Heart right ventricle (tissue), 16 donors: ENCODE results near the gene METTL26. TPM values are rescaled to one million over a fixed set of nuclear protein-coding genes. Genes with fewer than 3 reads are reported as not detected.

Experiments
- ATAC-seq, 8 donors: fragments of 200-7000 bp; cut with Tn5 transposase; one replicate each; pipeline ENCODE4 v1.9.1; 2020; ENCODE audit warnings: mild to moderate bottlenecking in 8 of 8, moderate library complexity in 8 of 8, moderate number of reproducible peaks in 1 of 8
- DNase-seq, 2 donors: peaks; one replicate each; pipeline ENCODE4 v3.0.0-alpha.2; 2020
- H3K27ac ChIP-seq, 10 donors: fragments of 200-600 bp; sonication (generic) in 2 of 10; one replicate each; pipeline versions ENCODE4 v1.5.0 to v1.8.0; 2020 to 2022; ENCODE audit warnings: mild to moderate bottlenecking in 3 of 10
- H3K27me3 ChIP-seq, 7 donors: fragments of 200-600 bp; one replicate each; pipeline ENCODE4 v1.8.0; 2021 to 2022; ENCODE audit warnings: mild to moderate bottlenecking in 2 of 7
- H3K36me3 ChIP-seq, 9 donors: fragments of 200-600 bp; sonication (generic) in 1 of 9; one replicate each; pipeline versions ENCODE4 v1.5.0 to v1.8.0; 2020 to 2022; ENCODE audit warnings: mild to moderate bottlenecking in 2 of 9
- H3K4me1 ChIP-seq, 9 donors: fragments of 200-600 bp; sonication (generic) in 1 of 9; one replicate each; pipeline versions ENCODE4 v1.5.0 to v1.8.0; 2020 to 2022; ENCODE audit warnings: mild to moderate bottlenecking in 4 of 9
- H3K4me3 ChIP-seq, 10 donors: fragments of 200-600 bp; sonication (generic) in 2 of 10; one replicate each; pipeline versions ENCODE4 v1.5.0 to v1.8.0; 2020 to 2022; ENCODE audit warnings: mild to moderate bottlenecking in 7 of 10, moderate library complexity in 2 of 10
- H3K9me3 ChIP-seq, 11 donors: fragments of 200-600 bp in 10 of 11; sonication (generic) in 2 of 11; one replicate each; pipeline versions ENCODE4 v1.5.0 to v1.8.0; 2013 to 2022; ENCODE audit warnings: mild to moderate bottlenecking in 2 of 11, control low read depth in 1 of 11, moderate library complexity in 1 of 11
- CTCF ChIP-seq, 9 donors: fragments of 200-600 bp; sonication (generic) in 2 of 9; IDR thresholded peaks; one replicate each; pipeline versions ENCODE4 v1.5.0 to v1.8.0; 2021 to 2022; ENCODE audit warnings: antibody characterized with exemption in 9 of 9, mild to moderate bottlenecking in 5 of 9, moderate library complexity in 1 of 9
- WGBS, 2 donors: extraction: QIAGEN DNeasy Blood & Tissue Kit; methylation state at CpG; one replicate each; pipeline ENCODE4 v1.1.7; 2013; ENCODE audit warnings: inconsistent platforms in 1 of 2; 5-methylcytosine and 5-hydroxymethylcytosine counted together
- intact Hi-C, 10 donors: fragments of 100-400 bp; cut with DNase I; formaldehyde crosslinking; loops; one replicate each; pipeline versions ENCODE4 v1.11.1 to v1.14.2; 2022
- polyA plus RNA-seq, 2 donors: library from polyadenylated mRNA; stranded (reverse); fragments of 200-250 nt; gene quantifications; one replicate each; pipeline ENCODE4 v1.2.3, GENCODE V29; 2013
- total RNA-seq, 10 donors: library from RNA; stranded (reverse); fragmentation: NEBNext Ultra II Directional in 3 of 10; extraction: Animal tissue kit (Norgen Biotek cat#: 25700) in 3 of 10; gene quantifications; one replicate each; pipeline versions ENCODE4 v1.2.1 to v1.2.4, GENCODE V29; 2021 to 2023
- donor health status: Arrhythmogenic right ventricular cardiomyopathy.
- donor health status: ischemic (EF 13 %, LVEDD 7.1; RV severe dilation, severe dysfunction).
- donor health status: healthy with polysubstance abuse.
- donor health status: DM: no; HTN: yes; CAD: no.
- donor health status: DM: no; HTN: no; CAD: no.
- donor health status: ischemic (EF 25% LVEDD 6.9; RV normal size, moderate dysfunction).
- donor health status: ischemic (EF 25% LVEDD 5.7; RV mildly dilated, moderate dysfunction).
- donor health status: healthy.
- donor health status: DM: yes; HTN: yes; CAD: no.
- donor health status: Ischemic cardiomyopathy.
- donor health status: ischemic (EF 35%, LVEDD 5.7; RV mildly dilated, moderate dysfunction).
- donor health status: nonischemic (EF 11% LVEDD 7.7; RV severe dilation, severe dysfunction).
- donor health status: DM: yes; HTN: yes; CAD: no.
- donor health status: PGD.
- donor health status: ischemic (EF 29% LVEDD 5.4; RV normal size, mild dysfunction).
- donor health status: nonischemic (EF 23%, LVEDD 6.1; RV moderate dilation, normal function).

Gene METTL26
- total and polyA plus RNA-seq, 12 donors = 34.5 to 237 (median 44.8) TPM

GRCh38 chr16:672371-672770 lies 36.3 kb upstream of the METTL26 start:
- peaks cover 0 to 22% (median 0%) of the 10 kb centered on the region in 7 donors for H3K27me3 ChIP-seq
- ATAC-seq (no peak), DNase-seq (no peak)
- no peak overlapping the region for H3K4me3 ChIP-seq
- TF ChIP-seq CTCF (IDR thresholded peaks at IDR 0.05) = no peak
- peaks cover 0 to 51% (median 35%) of the 10 kb centered on the region in 9 donors for H3K36me3 ChIP-seq
- 90% methylated on average over 19 of the region's 19 CpGs for WGBS, 2 donors
- no peak overlapping the region for H3K27ac ChIP-seq
- peaks cover 8 to 39% (median 27%) of the 10 kb centered on the region in 9 donors for H3K4me1 ChIP-seq
- intact Hi-C loops = no loop called here
- no peaks in the 10 kb centered on the region for H3K9me3 ChIP-seq

GRCh38 chr16:671353-672131 lies 35.4 kb upstream of the METTL26 start:
- no peak for DNase-seq
- Histone ChIP-seq H3K4me1 (peaks cover 8 to 43% (median 32%) of the 10 kb centered on the region in 9 donors), H3K36me3 (peaks cover 0 to 51% (median 35%) of the 10 kb centered on the region in 9 donors), H3K4me3 (no peak overlapping the region), H3K9me3 (no peaks in the 10 kb centered on the region), H3K27ac (no peak overlapping the region), H3K27me3 (peaks cover 0 to 15% (median 0%) of the 10 kb centered on the region in 7 donors)
- no peak for TF ChIP-seq CTCF (IDR thresholded peaks at IDR 0.05)
- no peak for ATAC-seq
- intact Hi-C loops = no loop called here
- WGBS, 2 donors = 86% methylated on average over 38 to 40 of the region's 40 CpGs

GRCh38 chr16:670485-671352 lies 34.6 kb upstream of the METTL26 start:
- DNase-seq (no peak), ATAC-seq (no peak)
- H3K27me3 ChIP-seq = peaks cover 0 to 7% (median 0%) of the 10 kb centered on the region in 7 donors
- peaks cover 0 to 51% (median 35%) of the 10 kb centered on the region in 9 donors for H3K36me3 ChIP-seq
- H3K4me3 ChIP-seq = no peak overlapping the region
- no peak overlapping the region for H3K27ac ChIP-seq
- WGBS, 2 donors = 89 to 93% methylated on average over 52 of the region's 52 CpGs
- H3K4me1 ChIP-seq = peaks cover 8 to 39% (median 29%) of the 10 kb centered on the region in 9 donors
- intact Hi-C loops = no loop called here
- H3K9me3 ChIP-seq = no peaks in the 10 kb centered on the region
- TF ChIP-seq CTCF (IDR thresholded peaks at IDR 0.05) = no peak

- WGBS, 2 donors = 92 to 97% methylated on average over 13 of the region's 13 CpGs
- DNase-seq = no peak
- no peak for ATAC-seq
- H3K4me3 ChIP-seq = peak overlapping the region in 1 of 10 donors; percentile 98
- no peaks in the 10 kb centered on the region for H3K9me3 ChIP-seq
- intact Hi-C loops = loop anchor here in 2 of 10 donors (10.0 kb wide), 1 partner anchor 85 kb away; no protein-coding TSS in a partner anchor
- peaks cover 6 to 30% (median 21%) of the 10 kb centered on the region in 9 donors for H3K4me1 ChIP-seq
- H3K27me3 ChIP-seq = no peaks in the 10 kb centered on the region
- H3K27ac ChIP-seq = no peak overlapping the region
- H3K36me3 ChIP-seq = peaks cover 0 to 51% (median 35%) of the 10 kb centered on the region in 9 donors
- no peak for TF ChIP-seq CTCF (IDR thresholded peaks at IDR 0.05)
Measured at GRCh38 chr16:669666-670065, 33.6 kb upstream of the METTL26 start.
